ENCODE measurements around the gene MXRA8.
A peak's percentile ranks its signal among the peaks of the same experiment; 100 is the strongest.
"Not testable (repeated sequence)": the region's sequence is repeated elsewhere in the genome, so short reads cannot be mapped to it uniquely, and the experiment has no call there.

MXRA8 gene

DNA sequence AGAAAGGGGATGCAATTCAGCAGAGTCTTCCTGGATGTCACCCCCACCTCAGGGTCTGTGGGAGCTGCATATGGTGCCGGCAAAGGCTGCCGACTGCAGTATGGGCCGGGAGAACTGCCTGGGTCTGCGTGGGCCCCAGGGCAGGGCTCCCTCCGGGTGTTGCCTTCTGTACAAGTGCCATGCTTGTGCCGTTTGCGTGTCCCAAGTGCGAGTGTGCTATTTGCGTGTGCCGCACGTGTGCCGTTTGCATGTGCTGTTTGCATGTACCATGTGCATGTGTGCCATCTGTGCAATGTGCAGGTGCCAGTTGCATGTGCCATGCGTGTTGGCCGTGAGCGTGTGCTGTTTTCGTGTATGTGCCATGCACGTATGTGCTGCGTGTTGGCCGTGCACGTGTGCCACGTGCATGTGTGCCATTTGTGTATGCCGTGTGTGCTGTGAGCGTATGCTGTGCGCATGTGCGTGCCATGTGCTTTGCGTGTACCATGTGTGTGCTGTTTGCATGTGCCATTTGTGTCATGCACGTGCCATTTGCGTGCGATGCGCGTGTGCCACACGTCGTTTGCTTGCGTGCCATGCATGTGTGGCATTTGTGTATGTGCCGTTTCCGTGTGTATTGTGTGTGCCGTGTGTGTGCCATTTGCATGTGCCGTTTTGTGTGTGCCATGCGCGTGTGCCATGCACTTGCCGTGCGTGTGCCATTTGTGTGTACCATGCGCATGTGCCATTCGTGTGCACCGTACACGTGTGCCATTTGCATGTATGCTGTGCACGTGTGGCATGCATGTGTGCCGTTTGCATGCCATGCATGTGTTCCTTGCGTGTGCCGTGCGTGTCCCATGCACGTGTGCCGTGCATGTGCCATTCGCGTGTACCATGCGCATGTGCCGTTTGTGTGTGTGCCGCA lies 28.8 kb downstream of the MXRA8 start:
- in situ Hi-C loops (cut with MboI; ENCODE audit: low pct_unique_long_range_greater_than_20kb, low sequenced_read_pairs), result no loop called here
- DNase-seq, result no peak

DNA sequence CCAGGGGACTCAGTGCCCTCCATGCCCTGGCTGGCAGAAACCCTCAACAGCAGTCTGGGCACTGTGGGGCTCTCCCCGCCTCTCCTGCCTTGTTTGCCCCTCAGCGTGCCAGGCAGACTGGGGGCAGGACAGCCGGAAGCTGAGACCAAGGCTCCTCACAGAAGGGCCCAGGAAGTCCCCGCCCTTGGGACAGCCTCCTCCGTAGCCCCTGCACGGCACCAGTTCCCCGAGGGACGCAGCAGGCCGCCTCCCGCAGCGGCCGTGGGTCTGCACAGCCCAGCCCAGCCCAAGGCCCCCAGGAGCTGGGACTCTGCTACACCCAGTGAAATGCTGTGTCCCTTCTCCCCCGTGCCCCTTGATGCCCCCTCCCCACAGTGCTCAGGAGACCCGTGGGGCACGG lies 30.1 kb downstream of the MXRA8 start:
- DNase-seq, result no peak
- in situ Hi-C loops (cut with MboI; ENCODE audit: low pct_unique_long_range_greater_than_20kb, low sequenced_read_pairs), result no loop called here

DNA sequence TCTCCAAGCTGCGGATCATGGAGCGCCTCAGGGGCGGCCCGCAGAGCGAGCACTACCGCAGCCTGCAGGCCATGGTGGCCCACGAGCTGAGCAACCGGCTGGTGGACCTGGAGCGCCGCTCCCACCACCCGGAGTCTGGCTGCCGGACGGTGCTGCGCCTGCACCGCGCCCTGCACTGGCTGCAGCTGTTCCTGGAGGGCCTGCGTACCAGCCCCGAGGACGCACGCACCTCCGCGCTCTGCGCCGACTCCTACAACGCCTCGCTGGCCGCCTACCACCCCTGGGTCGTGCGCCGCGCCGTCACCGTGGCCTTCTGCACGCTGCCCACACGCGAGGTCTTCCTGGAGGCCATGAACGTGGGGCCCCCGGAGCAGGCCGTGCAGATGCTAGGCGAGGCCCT lies 31.1 kb downstream of the MXRA8 start:
- in situ Hi-C loops (cut with MboI; ENCODE audit: low pct_unique_long_range_greater_than_20kb, low sequenced_read_pairs), result no loop called here
- no peak for DNase-seq

DNA sequence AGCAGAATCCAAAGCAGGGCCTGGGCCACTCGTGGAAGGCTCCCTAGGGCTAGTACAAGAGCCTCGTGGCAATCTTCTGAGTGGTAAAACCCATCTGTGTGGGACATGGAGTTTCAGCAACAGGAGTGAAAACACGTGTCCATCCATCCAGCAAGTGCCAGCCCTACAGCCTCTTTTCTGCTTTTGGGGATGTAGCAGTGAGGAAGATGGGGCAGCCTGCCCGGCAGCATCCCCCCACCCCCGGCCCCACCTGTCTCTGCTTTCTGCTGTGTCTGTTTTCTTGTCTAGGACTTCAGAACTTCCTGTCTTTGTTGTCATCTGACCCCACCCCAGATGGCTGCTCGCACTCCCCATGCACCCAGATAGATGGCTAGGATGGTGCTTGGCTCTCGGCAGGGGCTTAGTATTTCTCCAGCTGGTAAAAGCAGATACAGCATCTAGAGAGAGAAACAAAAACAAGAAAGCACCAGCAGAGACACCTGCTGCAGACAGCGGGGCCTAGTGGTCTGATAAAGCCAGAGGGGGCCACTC lies 32.2 kb downstream of the MXRA8 start:
- DNase-seq, result no peak
- in situ Hi-C loops (cut with MboI; ENCODE audit: low pct_unique_long_range_greater_than_20kb, low sequenced_read_pairs), result no loop called here

DNA sequence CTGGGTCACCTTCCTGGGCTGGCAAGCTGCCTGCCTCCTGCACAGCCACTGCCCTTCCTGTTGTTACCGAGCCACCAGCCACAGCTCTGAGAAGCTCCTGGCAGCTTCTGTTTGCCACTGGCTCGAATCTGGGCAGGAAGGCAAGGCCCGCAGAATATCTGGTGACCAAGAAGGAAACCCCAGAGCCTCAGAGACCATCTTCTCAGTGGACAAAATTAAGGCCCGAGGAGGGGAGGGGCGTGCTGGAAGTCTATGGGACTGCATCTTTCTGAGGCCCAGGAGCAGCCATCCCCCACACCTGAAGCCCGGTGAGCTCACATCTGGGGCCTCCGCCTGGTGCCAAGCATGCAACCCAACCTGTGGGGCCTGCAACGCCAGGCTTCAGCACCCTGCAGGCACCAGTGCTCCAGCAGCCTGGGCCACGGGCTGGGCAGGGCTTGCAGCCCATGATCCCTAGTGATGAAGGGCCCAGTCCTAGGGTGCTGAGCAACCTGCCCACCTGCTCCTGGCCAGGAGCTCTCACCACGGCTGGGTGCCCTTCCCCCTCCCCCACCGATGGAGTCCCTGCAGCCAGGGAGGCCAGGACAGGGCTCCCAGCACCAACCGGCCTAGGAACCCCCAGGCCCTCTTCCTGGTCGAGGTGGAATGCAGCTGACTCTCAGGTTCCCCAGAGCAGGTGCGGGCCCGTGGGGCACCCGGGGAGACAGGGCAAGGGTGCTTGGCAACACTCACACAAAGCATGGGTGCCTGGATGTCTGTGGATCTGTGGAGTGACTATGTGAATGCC lies 32.9 kb downstream of the MXRA8 start:
- DNase-seq, result no peak
- in situ Hi-C loops (cut with MboI; ENCODE audit: low pct_unique_long_range_greater_than_20kb, low sequenced_read_pairs), result no loop called here

DNA sequence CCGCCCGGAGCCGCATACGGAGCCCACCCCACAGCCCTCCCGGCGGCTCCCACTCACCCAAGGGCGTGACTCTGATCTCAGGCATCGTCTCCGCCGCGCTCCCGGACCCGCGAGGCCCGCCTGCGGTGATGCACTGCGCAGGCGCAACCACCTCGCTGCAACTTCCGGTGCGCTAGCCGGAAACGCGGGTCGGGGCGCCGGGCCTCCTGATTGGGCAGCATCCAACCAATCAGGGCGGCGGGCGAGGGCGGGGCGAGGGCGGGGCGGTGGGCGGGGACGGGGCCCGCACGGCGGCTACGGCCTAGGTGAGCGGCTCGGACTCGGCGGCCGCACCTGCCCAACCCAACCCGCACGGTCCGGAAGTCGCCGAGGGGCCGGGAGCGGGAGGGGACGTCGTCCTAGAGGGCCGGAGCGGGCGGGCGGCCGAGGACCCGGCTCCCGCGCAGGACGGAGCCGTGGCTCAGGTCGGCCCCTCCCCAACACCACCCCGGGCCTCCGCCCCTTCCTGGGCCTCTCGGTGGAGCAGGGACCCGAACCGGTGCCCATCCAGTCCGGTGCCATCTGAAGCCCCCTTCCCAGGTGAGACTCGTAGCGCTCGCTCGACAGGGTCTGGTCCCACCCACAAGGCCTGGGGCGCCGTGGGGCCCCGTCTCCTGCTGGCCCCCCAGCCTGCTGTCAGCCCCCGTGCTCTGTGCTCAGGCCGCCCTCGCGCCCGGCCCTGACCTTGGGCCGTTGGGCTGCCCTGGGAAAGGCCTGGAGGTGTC lies 33.6 kb downstream of the MXRA8 start, which contains the start of the genes CPTP and INTS11:
Gene CPTP (plus strand): TSS at position 279 of the 764 bp plus-strand sequence. CDS start 2,109 bp downstream, outside the sequence.
Gene INTS11 (minus strand): TSS at position 137 of the 764 bp plus-strand sequence. CDS start 52 bp downstream, at position 85.
- in situ Hi-C loops (cut with MboI; ENCODE audit: low pct_unique_long_range_greater_than_20kb, low sequenced_read_pairs), result no loop called here
- DNase-seq, result peak; percentile 80

DNA sequence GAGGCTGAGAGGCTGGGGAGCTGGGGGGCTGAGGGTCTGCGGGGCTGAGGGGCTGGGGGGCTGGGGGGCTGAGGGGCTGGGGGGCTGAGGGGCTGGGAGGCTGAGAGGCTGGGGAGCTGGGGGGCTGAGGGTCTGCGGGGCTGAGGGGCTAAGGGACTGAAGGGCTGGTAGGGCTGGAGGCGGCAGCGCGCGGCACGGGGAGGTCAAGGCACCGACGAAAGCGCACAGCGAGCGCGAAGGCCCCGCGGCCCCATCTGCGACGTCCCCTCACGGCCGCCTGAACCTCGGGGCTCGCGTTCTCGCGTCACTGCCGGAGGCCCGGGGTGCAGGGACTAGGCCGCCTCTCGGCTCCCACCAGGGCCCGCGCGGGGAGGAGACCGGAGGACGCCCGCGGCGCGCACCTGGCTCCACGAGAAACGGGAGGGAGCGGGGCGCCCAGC lies 34.3 kb downstream of the MXRA8 start:
- in situ Hi-C loops (cut with MboI; ENCODE audit: low pct_unique_long_range_greater_than_20kb, low sequenced_read_pairs), result no loop called here
- no peak for DNase-seq

DNA sequence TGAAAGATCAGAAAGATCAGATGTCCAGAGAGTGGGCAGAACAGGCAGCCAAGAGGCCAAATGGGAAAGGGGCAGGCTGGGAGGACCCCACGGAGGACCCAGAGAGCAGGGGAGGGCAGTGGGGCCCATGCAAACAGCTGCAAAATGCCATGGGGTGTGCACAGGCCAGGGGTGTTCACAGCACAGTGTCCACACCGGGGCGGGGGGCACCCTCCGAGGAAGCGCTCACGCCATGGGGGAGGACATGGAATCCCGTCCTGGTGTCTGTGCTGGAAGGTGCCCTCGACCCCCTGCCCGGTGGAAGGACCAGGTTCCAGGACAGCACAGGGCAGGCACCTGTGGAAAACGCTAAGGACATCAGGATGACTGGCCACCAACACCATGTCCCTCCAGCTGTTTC lies 35.4 kb downstream of the MXRA8 start:
- in situ Hi-C loops (cut with MboI; ENCODE audit: low pct_unique_long_range_greater_than_20kb, low sequenced_read_pairs), result no loop called here
- DNase-seq, result no peak

DNA sequence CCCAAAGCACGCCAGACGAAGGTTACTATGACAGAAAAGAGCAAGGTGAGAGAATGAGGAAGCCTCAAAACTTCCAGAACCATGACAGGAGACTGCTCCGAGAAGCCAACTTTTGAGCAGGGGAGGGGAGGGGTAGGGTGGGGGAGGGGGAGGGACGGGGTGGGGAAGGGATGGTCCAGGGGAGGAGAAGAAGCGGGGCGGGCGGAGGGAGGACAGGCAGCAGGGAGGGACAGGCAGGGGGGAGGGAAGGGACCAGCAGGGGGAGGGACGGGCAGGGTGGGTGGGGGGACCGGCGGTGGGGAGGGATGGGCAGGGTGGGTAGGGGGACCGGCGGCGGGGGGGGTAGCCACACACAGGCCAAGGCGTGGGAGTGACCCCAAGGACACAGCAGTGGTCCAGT lies 35.9 kb downstream of the MXRA8 start:
- DNase-seq, result no peak
- in situ Hi-C loops (cut with MboI; ENCODE audit: low pct_unique_long_range_greater_than_20kb, low sequenced_read_pairs), result no loop called here

DNA sequence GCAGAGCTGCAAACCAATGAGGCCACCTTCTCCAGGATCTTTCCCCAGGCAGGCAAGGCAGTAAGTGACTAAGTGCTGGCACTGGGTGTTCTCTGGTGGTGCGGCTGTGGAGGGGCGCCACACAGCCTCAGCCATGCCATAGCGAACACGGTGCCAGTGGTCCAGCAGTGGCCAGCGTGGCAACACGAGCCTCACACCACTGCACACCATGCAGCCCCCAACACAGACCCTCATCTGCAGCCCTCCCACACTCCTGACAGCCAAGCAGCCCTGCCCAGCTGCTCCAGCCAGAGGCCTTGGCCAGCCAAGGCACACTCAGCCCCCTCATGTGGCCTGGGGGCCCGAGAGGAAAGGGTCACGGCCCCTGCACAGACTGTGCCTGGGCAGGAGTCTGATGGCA lies 36.9 kb downstream of the MXRA8 start:
- in situ Hi-C loops (cut with MboI; ENCODE audit: low pct_unique_long_range_greater_than_20kb, low sequenced_read_pairs), result no loop called here
- no peak for DNase-seq

DNA sequence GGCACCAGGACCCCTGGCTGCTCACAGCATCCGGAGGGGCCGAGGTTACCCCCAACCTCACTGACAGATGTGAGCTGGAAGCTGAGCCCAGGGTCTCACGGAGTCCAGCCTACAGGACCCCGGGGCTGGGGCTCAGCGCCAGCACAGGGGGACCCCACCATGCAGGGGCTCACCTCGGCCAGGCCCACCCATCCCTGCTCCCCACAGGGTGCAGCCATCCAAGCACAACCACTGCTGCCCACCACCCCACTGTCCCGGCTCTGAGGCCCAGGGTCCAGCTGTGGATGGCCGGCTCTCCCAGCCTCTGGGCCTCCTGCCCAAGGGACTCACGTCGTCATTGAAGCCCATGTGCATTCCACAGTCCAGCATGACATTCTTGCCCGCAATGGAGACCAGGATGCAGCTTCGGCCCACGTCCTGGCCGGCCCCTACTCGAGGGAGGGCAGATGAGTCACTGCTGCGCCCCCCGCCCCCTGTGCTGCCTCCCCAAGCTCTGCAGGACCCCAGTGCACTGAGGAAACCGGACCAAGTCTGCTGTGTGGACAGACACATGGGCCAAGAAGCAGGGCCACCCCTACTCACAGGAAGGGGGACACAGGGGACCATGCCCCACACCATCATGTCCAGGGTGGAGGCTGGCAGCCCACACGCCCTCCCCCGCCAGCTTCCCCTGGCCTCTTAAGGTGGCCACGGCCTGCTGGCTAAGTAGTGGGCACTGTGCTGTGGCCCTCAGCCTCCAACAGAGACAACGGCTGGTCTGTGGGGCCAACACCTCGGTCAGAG lies 37.5 kb downstream of the MXRA8 start:
- DNase-seq, result no peak
- in situ Hi-C loops (cut with MboI; ENCODE audit: low pct_unique_long_range_greater_than_20kb, low sequenced_read_pairs), result no loop called here

DNA sequence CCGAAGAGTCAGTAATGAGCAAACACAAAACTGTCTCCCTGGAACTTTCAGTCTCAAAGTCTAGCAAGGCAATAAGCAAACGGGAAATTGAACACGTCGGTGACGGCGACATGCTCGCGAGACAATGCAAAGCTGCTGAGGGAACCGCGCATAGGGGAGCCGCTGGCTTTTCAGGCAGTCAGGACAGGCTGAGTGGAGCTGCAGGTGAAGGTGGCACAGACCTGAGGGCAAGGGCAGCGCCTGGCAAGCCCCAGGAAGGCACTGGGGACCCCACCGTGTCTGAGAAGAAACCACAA lies 38.8 kb downstream of the MXRA8 start:
- DNase-seq, result no peak
- in situ Hi-C loops (cut with MboI; ENCODE audit: low pct_unique_long_range_greater_than_20kb, low sequenced_read_pairs), result no loop called here

DNA sequence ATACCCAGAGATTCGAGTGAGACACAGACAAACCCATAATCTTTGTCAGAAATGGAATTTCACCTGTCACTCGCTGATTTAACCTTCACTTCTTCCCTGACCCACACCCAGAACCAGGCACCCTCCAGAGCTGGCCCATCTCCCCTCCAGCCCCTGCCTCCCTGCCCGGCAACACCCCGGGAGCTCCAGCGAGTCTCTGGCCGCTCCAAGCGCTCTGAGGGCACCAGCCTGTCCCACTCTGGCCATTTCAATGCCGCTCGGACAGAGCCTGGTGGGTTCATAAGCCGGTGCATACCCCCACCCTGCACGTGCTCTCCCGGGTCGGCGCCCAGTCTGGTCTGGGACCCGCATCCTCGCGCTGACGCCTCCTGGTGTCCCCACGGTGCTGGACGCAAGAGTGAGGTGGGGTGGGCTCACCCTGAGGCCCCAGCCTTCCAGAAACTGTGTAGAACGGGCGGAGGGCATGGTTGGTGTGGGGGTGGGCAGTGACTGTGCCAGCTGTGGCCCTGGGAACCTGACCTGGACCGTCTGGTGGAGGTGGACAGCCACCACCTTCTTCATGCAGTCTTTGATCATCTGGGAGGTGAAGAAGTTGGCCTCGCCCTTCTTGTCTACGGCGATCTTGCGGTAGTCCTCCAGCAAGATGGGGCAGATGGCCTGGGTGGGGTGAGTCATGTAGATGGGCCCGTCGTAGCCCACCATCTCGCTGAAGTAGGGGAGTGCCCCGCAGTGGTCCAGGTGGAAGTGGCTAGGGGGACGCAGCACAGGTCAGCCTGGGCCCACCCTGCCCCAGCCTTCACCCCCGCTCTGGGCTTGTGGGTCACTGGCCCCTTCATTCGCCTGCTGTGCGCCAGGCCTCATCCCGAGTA lies 39.3 kb downstream of the MXRA8 start:
- in situ Hi-C loops (cut with MboI; ENCODE audit: low pct_unique_long_range_greater_than_20kb, low sequenced_read_pairs), result no loop called here
- no peak for DNase-seq

DNA sequence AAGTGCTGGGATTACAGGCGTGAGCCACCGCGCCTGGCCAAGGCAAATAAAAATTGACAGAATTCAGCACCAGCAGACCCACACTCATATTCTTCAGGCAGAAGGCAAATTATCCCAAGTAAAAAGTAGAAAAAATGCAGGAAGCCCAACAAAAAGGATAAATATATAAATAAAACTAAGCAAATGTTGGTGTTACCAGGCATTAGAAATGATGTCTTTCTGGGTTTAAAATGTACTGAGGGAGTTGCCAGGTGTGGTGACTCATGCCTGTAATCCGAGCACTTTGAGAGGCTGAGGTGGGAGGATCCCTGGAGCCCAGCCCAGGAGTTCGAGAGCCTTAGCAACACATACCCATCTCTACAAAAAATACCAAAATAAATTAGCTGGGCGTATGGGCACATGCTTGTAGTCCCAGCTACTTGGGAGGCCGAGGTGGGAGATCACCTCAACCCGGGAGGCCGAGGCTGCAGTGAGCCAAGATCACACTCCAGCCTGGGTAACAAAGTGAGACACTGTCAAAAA lies 40.2 kb downstream of the MXRA8 start:
- in situ Hi-C loops (cut with MboI; ENCODE audit: low pct_unique_long_range_greater_than_20kb, low sequenced_read_pairs), result no loop called here
- DNase-seq, result peak; percentile 23

DNA sequence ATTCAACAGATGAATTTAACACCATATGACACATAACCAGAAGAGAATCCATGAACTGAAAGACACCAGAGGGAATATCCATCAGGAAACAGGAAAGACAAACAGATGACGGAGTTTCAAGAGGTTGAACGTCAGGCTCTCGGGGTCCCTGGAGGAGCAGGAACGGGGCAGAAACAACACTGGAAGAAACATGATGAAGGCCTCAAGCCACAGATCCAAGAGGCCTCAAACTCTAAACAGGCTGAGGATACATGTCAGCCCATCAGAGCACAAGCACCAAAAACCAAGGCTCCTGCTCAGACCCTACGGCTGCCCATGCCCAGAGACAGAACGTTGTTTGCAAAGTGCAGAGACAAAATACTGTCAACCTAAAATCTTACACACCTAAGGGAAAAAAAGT lies 40.9 kb downstream of the MXRA8 start:
- DNase-seq, result no peak
- in situ Hi-C loops (cut with MboI; ENCODE audit: low pct_unique_long_range_greater_than_20kb, low sequenced_read_pairs), result no loop called here

DNA sequence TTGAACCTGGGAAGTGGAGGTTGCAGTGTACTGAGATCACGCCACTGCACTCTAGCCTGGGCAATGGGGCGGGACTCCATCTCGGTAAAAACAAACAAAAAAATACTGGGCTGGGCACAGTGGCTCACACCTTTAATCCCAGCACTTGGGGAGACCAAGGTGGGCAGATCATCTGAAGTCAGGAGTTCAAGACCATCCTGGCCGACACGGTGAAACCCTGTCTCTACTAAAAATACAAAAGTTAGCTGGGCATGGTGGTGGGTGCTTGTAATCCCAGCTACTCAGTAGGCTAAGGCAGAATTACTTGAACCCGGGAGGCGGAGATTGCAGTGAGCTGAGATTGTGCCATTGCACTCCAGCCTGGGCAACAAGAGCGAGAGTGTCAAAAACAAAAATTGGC lies 42.2 kb downstream of the MXRA8 start:
- in situ Hi-C loops (cut with MboI; ENCODE audit: low pct_unique_long_range_greater_than_20kb, low sequenced_read_pairs); DNase-seq: not testable (repeated sequence)

DNA sequence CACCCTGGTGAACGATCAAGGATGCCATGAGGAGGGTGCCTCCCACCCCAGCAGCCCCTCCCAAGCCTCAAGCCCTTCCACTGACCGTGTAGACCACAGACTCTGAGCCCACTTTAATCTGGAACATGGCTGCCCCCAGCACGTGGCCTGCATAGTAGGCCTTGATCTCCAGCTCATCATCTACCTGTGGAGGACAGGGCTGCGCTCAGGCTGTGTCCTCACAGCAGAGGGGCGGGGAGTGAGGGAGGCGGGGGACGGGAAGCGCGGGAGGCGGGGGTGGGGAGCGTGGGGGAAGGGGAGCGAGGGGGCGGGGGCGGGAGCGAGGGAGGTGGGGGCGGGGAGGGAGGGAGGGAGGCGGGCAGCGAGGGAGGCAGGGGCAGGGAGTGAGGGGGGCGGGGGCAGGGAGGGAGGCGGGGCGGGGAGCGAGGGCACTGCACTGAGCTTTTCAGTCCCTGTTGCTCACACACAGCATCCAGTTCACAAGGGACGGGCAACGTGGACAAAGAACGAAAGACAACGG lies 42.9 kb downstream of the MXRA8 start:
- in situ Hi-C loops (cut with MboI; ENCODE audit: low pct_unique_long_range_greater_than_20kb, low sequenced_read_pairs), result no loop called here
- no peak for DNase-seq

Measured in KBM-7 (cell line).